SK-N-SH treated with all-trans-retinoic acid at 6 μM for 48 hours (cell line): ENCODE data around the gene SHOX.
"Not testable (repeated sequence)": the region's sequence is repeated elsewhere in the genome, so short reads cannot be mapped to it uniquely, and the experiment has no call there.

ENCODE experiments used
- ATAC-seq: fragments of 200-7000 bp; cut with Tn5 transposase; 3 replicates; pipeline ENCODE4 v1.9.1; 2020; ENCODE audit warnings: mild to moderate bottlenecking, moderate library complexity
- CREB5 ChIP-seq: fragments of 250-450 bp; sonication (Bioruptor Pico); IDR thresholded peaks from 2 replicates; pipeline ENCODE4 v1.5.1; 2020; ENCODE audit warnings: low read depth, mild to moderate bottlenecking, moderate library complexity
- CSDC2 ChIP-seq: fragments of 250-450 bp; sonication (Bioruptor Pico); IDR thresholded peaks from 2 replicates; pipeline ENCODE4 v1.5.0; 2020; ENCODE audit warnings: mild to moderate bottlenecking, moderate library complexity
- GLIS3 ChIP-seq: fragments of 250-450 bp; sonication (Bioruptor Pico); IDR thresholded peaks from 2 replicates; pipeline ENCODE4 v1.5.0; 2020; ENCODE audit warnings: mild to moderate bottlenecking, moderate library complexity
- ISL1 ChIP-seq: fragments of 250-450 bp; sonication (Bioruptor Pico); IDR thresholded peaks from 2 replicates; pipeline ENCODE4 v2.1.2; 2022; ENCODE audit warnings: mild to moderate bottlenecking, moderate library complexity
- OSR1 ChIP-seq: fragments of 250-450 bp; sonication (Bioruptor Pico); IDR thresholded peaks from 2 replicates; pipeline ENCODE4 v1.8.0; 2022; ENCODE audit warnings: moderate library complexity, mild to moderate bottlenecking, inconsistent platforms
- PATZ1 ChIP-seq: fragments of 250-450 bp; sonication (Bioruptor Pico); IDR thresholded peaks from 2 replicates; pipeline ENCODE4 v1.8.0; 2020; ENCODE audit warnings: mild to moderate bottlenecking, moderate library complexity, borderline replicate concordance
- POU6F1 ChIP-seq: fragments of 250-450 bp; sonication (Bioruptor Pico); IDR thresholded peaks from 2 replicates; pipeline ENCODE4 v1.8.0; 2021; ENCODE audit warnings: low read depth, mild to moderate bottlenecking, moderate library complexity, borderline replicate concordance
- RARB ChIP-seq: fragments of 250-450 bp; sonication (Bioruptor Pico); IDR thresholded peaks from 2 replicates; pipeline ENCODE4 v1.8.0; 2021; ENCODE audit warnings: mild to moderate bottlenecking, moderate library complexity
- SNAI2 ChIP-seq: fragments of 250-450 bp; sonication (Bioruptor Pico); IDR thresholded peaks from 2 replicates; pipeline ENCODE4 v1.5.0; 2020; ENCODE audit warnings: mild to moderate bottlenecking, moderate library complexity
- TCF4 ChIP-seq: fragments of 250-450 bp; sonication (Bioruptor Pico); IDR thresholded peaks from 2 replicates; pipeline ENCODE4 v1.8.0; 2021; ENCODE audit warnings: mild to moderate bottlenecking, moderate library complexity, borderline replicate concordance
- TOX ChIP-seq: fragments of 250-450 bp; sonication (Bioruptor Pico); IDR thresholded peaks from 2 replicates; pipeline ENCODE4 v1.8.0; 2021; ENCODE audit warnings: mild to moderate bottlenecking, moderate library complexity, borderline replicate concordance
- ZC3H10 ChIP-seq: fragments of 250-450 bp; sonication (Bioruptor Pico); IDR thresholded peaks from 2 replicates; pipeline ENCODE4 v1.5.1; 2021; ENCODE audit warnings: mild to moderate bottlenecking, moderate library complexity
- ZFP3 ChIP-seq: fragments of 250-450 bp; sonication (Bioruptor Pico); IDR thresholded peaks from 2 replicates; pipeline ENCODE4 v1.5.0; 2020; ENCODE audit warnings: mild to moderate bottlenecking, moderate library complexity
- ZFP30 ChIP-seq: fragments of 450-650 bp; formaldehyde crosslinking; IDR thresholded peaks from 2 replicates; pipeline ENCODE4 v1.5.0; 2022; ENCODE audit warnings: mild to moderate bottlenecking, moderate library complexity
- ZNF70 ChIP-seq: fragments of 450-650 bp; formaldehyde crosslinking; IDR thresholded peaks from 2 replicates; pipeline ENCODE4 v1.5.0; 2020; ENCODE audit warnings: mild to moderate bottlenecking, moderate library complexity
- ZNF8 ChIP-seq: fragments of 450-650 bp; formaldehyde crosslinking; IDR thresholded peaks from 2 replicates; pipeline ENCODE4 v1.5.0; 2020; ENCODE audit warnings: mild to moderate bottlenecking, moderate library complexity

Gene SHOX

GRCh38 chrX:584572-584971 is 46.0 kb upstream of the SHOX start:
- TF ChIP-seq POU6F1 (CRISPR knock-in tag) = no peak
- TF ChIP-seq PATZ1 (CRISPR knock-in tag) = no peak
- no peak for TF ChIP-seq OSR1 (CRISPR knock-in tag)
- TF ChIP-seq SNAI2 (CRISPR knock-in tag) = no peak
- ATAC-seq = no peak

- TF ChIP-seq GLIS3 (CRISPR knock-in tag) = no peak
- no peak for TF ChIP-seq SNAI2 (CRISPR knock-in tag)
- no peak for TF ChIP-seq PATZ1 (CRISPR knock-in tag)
- no peak for ATAC-seq
These were observed 45.3 kb upstream of the SHOX start for GRCh38 chrX:585115-585808.

- ATAC-seq = no peak
- TF ChIP-seq ZNF70 (no peak), ISL1 (no peak), RARB (CRISPR knock-in tag) (no peak), TOX (CRISPR knock-in tag) (no peak)
These were observed 44.2 kb upstream of the SHOX start for GRCh38 chrX:586351-586750.

GRCh38 chrX:589261-589660 is 41.3 kb upstream of the SHOX start:
- not testable (repeated sequence) for ATAC-seq

- no peak for ATAC-seq
- TF ChIP-seq ZNF8 (CRISPR knock-in tag) = no peak
- TF ChIP-seq GLIS3 (CRISPR knock-in tag) = no peak
- no peak for TF ChIP-seq CSDC2 (CRISPR knock-in tag)
- TF ChIP-seq OSR1 (CRISPR knock-in tag) = no peak
- no peak for TF ChIP-seq RARB (CRISPR knock-in tag)
- TF ChIP-seq ZFP30 = no peak
- no peak for TF ChIP-seq ZC3H10
- TF ChIP-seq ZNF70 = no peak
- no peak for TF ChIP-seq PATZ1 (CRISPR knock-in tag)
- no peak for TF ChIP-seq POU6F1 (CRISPR knock-in tag)
- no peak for TF ChIP-seq TCF4 (CRISPR knock-in tag)
- no peak for TF ChIP-seq CREB5 (CRISPR knock-in tag)
- no peak for TF ChIP-seq ZFP3 (CRISPR knock-in tag)
These were observed 39.7 kb upstream of the SHOX start for GRCh38 chrX:590693-591404.
